ENCODE measurements around the gene LINGO3.

LINGO3 gene

GRCh38 chr19:2278459-2279158 lies 29.3 kb downstream of the LINGO3 start:
- no peak for DNase-seq

GRCh38 chr19:2277138-2277537 lies 30.8 kb downstream of the LINGO3 start:
- no peak for DNase-seq

GRCh38 chr19:2276429-2276986 lies 31.4 kb downstream of the LINGO3 start:
- DNase-seq, result no peak

GRCh38 chr19:2275588-2276428 lies 32.1 kb downstream of the LINGO3 start:
- DNase-seq, result no peak

- DNase-seq, result peak; percentile 23
Observed at GRCh38 chr19:2274931-2275535, 32.9 kb downstream of the LINGO3 start.

- no peak for DNase-seq
Observed at GRCh38 chr19:2274185-2274711, 33.7 kb downstream of the LINGO3 start.

- peak; percentile 68 for DNase-seq
Observed at GRCh38 chr19:2273356-2274184, 34.4 kb downstream of the LINGO3 start.

GRCh38 chr19:2271234-2272103 lies 36.5 kb downstream of the LINGO3 start:
- no peak for DNase-seq

- peak; percentile 90 for DNase-seq
Observed at GRCh38 chr19:2270423-2271233, 37.3 kb downstream of the LINGO3 start.

- DNase-seq, result no peak
Observed at GRCh38 chr19:2270157-2270422, 37.9 kb downstream of the LINGO3 start.

- DNase-seq, result peak; percentile 90
Observed at GRCh38 chr19:2269244-2270156, 38.5 kb downstream of the LINGO3 start.

- no peak for DNase-seq
Observed at GRCh38 chr19:2268861-2269243, 39.1 kb downstream of the LINGO3 start.

GRCh38 chr19:2268480-2268830 lies 39.5 kb downstream of the LINGO3 start:
- DNase-seq, result no peak

GRCh38 chr19:2266183-2266993 lies 41.6 kb downstream of the LINGO3 start:
- DNase-seq, result peak; percentile 82

GRCh38 chr19:2261438-2262172 lies 46.3 kb downstream of the LINGO3 start:
- no peak for DNase-seq

GRCh38 chr19:2260341-2260805 lies 47.6 kb downstream of the LINGO3 start:
- no peak for DNase-seq

GRCh38 chr19:2259336-2259735 lies 48.6 kb downstream of the LINGO3 start:
- no peak for DNase-seq

All from GF-D8 (cell line).